Measurements from ENCODE around the gene CACTIN.

GRCh38 chr19:3653865-3654513, 27.4 kb upstream of the CACTIN start:
- TF ChIP-seq POLR2A (IDR thresholded peaks at IDR 0.05) (no peak), CTCF (IDR thresholded peaks at IDR 0.05) (no peak), EP300 (IDR thresholded peaks at IDR 0.05) (no peak)
